IMR-90 (cell line): ENCODE results near the gene NCAPG2. TPM values are rescaled to one million over a fixed set of nuclear protein-coding genes. Genes with fewer than 3 reads are reported as not detected.

Experiments
- ATAC-seq: fragments of 200-7000 bp; cut with Tn5 transposase; 2 replicates; pipeline ENCODE4 v1.9.1; 2020; ENCODE audit warnings: low read depth, mild to moderate bottlenecking, moderate library complexity
- BruUV-seq: library from RNA; stranded (reverse); fragments of 400-500 nt; replicated peaks from 2 replicates; lab custom pipeline; 2021; lab: Mats Ljungman, UMichigan
- CTCF ChIA-PET: fragments of 300-600 bp; formaldehyde crosslinking; extraction: SDS; loops from one replicate; lab custom pipeline; 2021; ENCODE audit warnings: antibody characterized with exemption; lab: Yijun Ruan, JAX
- POLR2A ChIA-PET: fragments of 300-600 bp; sonication (Branson Sonifier 250); formaldehyde crosslinking; loops from one replicate; lab custom pipeline; 2022; ENCODE audit warnings: antibody characterized with exemption; ENCODE audit not compliant: unreplicated experiment; lab: Charles Lee
- DNase-seq: peaks from one replicate; pipeline ENCODE4 v3.0.0; 2013
- H2AFZ ChIP-seq: replicated peaks from 2 replicates; pipeline ENCODE3; 2013; ENCODE audit warnings: low read length, mild to moderate bottlenecking; ENCODE audit not compliant: poor library complexity
- H2AK5ac ChIP-seq: 2 replicates; pipeline ENCODE4 v1.6.1; 2013; ENCODE audit warnings: low read depth, low read length, inconsistent platforms
- H2AK9ac ChIP-seq: replicated peaks from 2 replicates; pipeline ENCODE3; 2013; ENCODE audit warnings: mild to moderate bottlenecking, low read depth, low read length, moderate library complexity; ENCODE audit not compliant: poor library complexity
- H2BK120ac ChIP-seq: 2 replicates; pipeline ENCODE4 v1.6.1; 2013; ENCODE audit warnings: low read depth, low read length, inconsistent platforms
- H2BK15ac ChIP-seq: 3 replicates; pipeline ENCODE4 v1.6.1; 2013; ENCODE audit warnings: low read depth, low read length, inconsistent platforms
- H2BK20ac ChIP-seq: 2 replicates; pipeline ENCODE4 v1.6.1; 2013; ENCODE audit warnings: low read depth, mild to moderate bottlenecking, inconsistent platforms, low read length, moderate library complexity
- H2BK5ac ChIP-seq: 2 replicates; pipeline ENCODE4 v1.6.1; 2013; ENCODE audit warnings: mild to moderate bottlenecking, low read depth, low read length, inconsistent platforms; ENCODE audit not compliant: poor library complexity, severe bottlenecking
- H3K14ac ChIP-seq: replicated peaks from 2 replicates; pipeline ENCODE4 v1.6.1; 2013; ENCODE audit warnings: low read depth, low read length, inconsistent platforms
- H3K18ac ChIP-seq: 2 replicates; pipeline ENCODE4 v1.6.1; 2013; ENCODE audit warnings: low read depth, low read length, control low read depth
- H3K23ac ChIP-seq: 2 replicates; pipeline ENCODE4 v1.6.1; 2013; ENCODE audit warnings: low read depth, low read length, inconsistent platforms
- H3K27ac ChIP-seq: 2 replicates; pipeline ENCODE4 v1.5.1; 2013; ENCODE audit warnings: mild to moderate bottlenecking, control low read depth, low read length; ENCODE audit not compliant: insufficient read depth
- H3K27me3 ChIP-seq: 2 replicates; pipeline ENCODE4 v1.6.1; 2013; ENCODE audit warnings: low read length; ENCODE audit not compliant: control insufficient read depth, insufficient read depth
- H3K36me3 ChIP-seq: 2 replicates; pipeline ENCODE4 v1.6.1; 2013; ENCODE audit warnings: low read length, mixed read lengths; ENCODE audit not compliant: control insufficient read depth, insufficient read depth
- H3K4ac ChIP-seq: 2 replicates; pipeline ENCODE4 v1.6.1; 2013; ENCODE audit warnings: low read depth, low read length, inconsistent platforms
- H3K4me1 ChIP-seq: 2 replicates; pipeline ENCODE4 v1.6.1; 2013; ENCODE audit warnings: low read length, mixed read lengths; ENCODE audit not compliant: control insufficient read depth, insufficient read depth
- H3K4me2 ChIP-seq: 2 replicates; pipeline ENCODE4 v1.6.1; 2013; ENCODE audit warnings: low read depth, mild to moderate bottlenecking, control low read depth, low read length, moderate library complexity
- H3K4me3 ChIP-seq: 2 replicates; pipeline ENCODE4 v1.5.1; 2013; ENCODE audit warnings: low read depth, mild to moderate bottlenecking, control low read depth, low read length, moderate library complexity; ENCODE audit not compliant: insufficient read depth
- H3K56ac ChIP-seq: 2 replicates; pipeline ENCODE4 v1.6.1; 2013; ENCODE audit warnings: low read length, inconsistent platforms; ENCODE audit not compliant: insufficient read depth; ENCODE audit errors: extremely low read depth
- H3K79me1 ChIP-seq, 2 experiments: 2 replicates each; pipeline ENCODE4 v1.6.1; 2013; ENCODE audit warnings: low read length in 2 of 2, inconsistent platforms in 1 of 2, low read depth in 1 of 2
- H3K9ac ChIP-seq: 2 replicates; pipeline ENCODE4 v1.6.1; 2013; ENCODE audit warnings: low read depth, low read length, control low read depth
- H3K9me1 ChIP-seq: 2 replicates; pipeline ENCODE4 v1.6.1; 2013; ENCODE audit warnings: low read length, inconsistent platforms; ENCODE audit not compliant: insufficient read depth
- H3K9me3 ChIP-seq: 2 replicates; pipeline ENCODE4 v1.6.1; 2013; ENCODE audit warnings: low read length; ENCODE audit not compliant: control insufficient read depth, insufficient read depth
- H4K20me1 ChIP-seq: 2 replicates; pipeline ENCODE4 v1.6.1; 2013; ENCODE audit warnings: low read length, inconsistent platforms; ENCODE audit not compliant: insufficient read depth
- H4K5ac ChIP-seq: 2 replicates; pipeline ENCODE4 v1.6.1; 2013; ENCODE audit warnings: mild to moderate bottlenecking, low read depth, low read length, control low read depth
- H4K8ac ChIP-seq, 2 experiments: 2 replicates each; pipeline ENCODE4 v1.6.1; 2013; ENCODE audit warnings: low read depth in 2 of 2, low read length in 2 of 2, control low read depth in 1 of 2, inconsistent platforms in 1 of 2
- H4K91ac ChIP-seq: 2 replicates; pipeline ENCODE4 v1.6.1; 2013; ENCODE audit warnings: low read depth, low read length, inconsistent platforms; ENCODE audit not compliant: insufficient read depth
- CEBPB ChIP-seq: IDR thresholded peaks from 2 replicates; pipeline ENCODE4 v1.6.1; 2012; ENCODE audit warnings: low read depth, low read length, improper control_type of control experiment
- CHD1 ChIP-seq: IDR thresholded peaks from 2 replicates; pipeline ENCODE4 v1.6.1; 2012; ENCODE audit warnings: low read depth, low read length, improper control_type of control experiment
- RAD21 ChIP-seq: IDR thresholded peaks from 2 replicates; pipeline ENCODE4 v1.6.1; 2012; ENCODE audit warnings: low read length, improper control_type of control experiment
- SMC3 ChIP-seq: fragments of 150-350 bp; IDR thresholded peaks from 2 replicates; pipeline ENCODE4 v1.6.1; 2016; ENCODE audit warnings: low read depth, mild to moderate bottlenecking, antibody characterized with exemption, low read length, moderate library complexity
- WGBS, 2 experiments: methylation state at CpG; one replicate each; pipeline versions ENCODE4 v1.1.5 to v1.1.7; 2013; ENCODE audit warnings: missing lambda C conversion rate in 2 of 2; ENCODE audit not compliant: insufficient read length in 1 of 2; ENCODE audit errors: extremely low coverage in 2 of 2; 5-methylcytosine and 5-hydroxymethylcytosine counted together
- dilution Hi-C: fragments of 300-500 bp; cut with HindIII; formaldehyde crosslinking; loops from one replicate; pipeline ENCODE4 v1.14.3; 2018; ENCODE audit warnings: low sequenced_read_pairs; ENCODE audit not compliant: unreplicated experiment
- in situ Hi-C: fragments of 300-500 bp; cut with MboI; formaldehyde crosslinking; loops from 3 replicates; pipeline ENCODE4 v1.14.3; 2019; ENCODE audit warnings: low sequenced_read_pairs, inconsistent platforms, mixed read lengths
- intact Hi-C: fragments of 100-400 bp; cut with micrococcal nuclease; formaldehyde crosslinking; loops from 2 replicates; pipeline ENCODE4 v1.10.0; 2022
- polyA plus RNA-seq, 3 experiments: library from polyadenylated mRNA; depleted of rRNA; stranded (reverse); fragments of >200 nt; gene quantifications; 2 replicates each; pipeline ENCODE4 v1.2.3, GENCODE V29; 2012; ENCODE audit warnings: low replicate concordance in 1 of 3
- total RNA-seq: library from RNA; depleted of rRNA; stranded (reverse); fragments of >200 nt; gene quantifications from 2 replicates; pipeline ENCODE4 v1.2.3, GENCODE V29; 2012
- TF ChIP-seq, protein P1 (sequence below): conservative IDR thresholded peaks from 2 replicates; pipeline ENCODE4 v1.5.1; 2012; ENCODE audit warnings: mild to moderate bottlenecking, low read depth, low read length, improper control_type of control experiment

NCAPG2 gene
- total and polyA plus RNA-seq, 2 of the 4 experiments (the other 2 are of a cell fraction), result 25.6 to 25.8 TPM

DNA sequence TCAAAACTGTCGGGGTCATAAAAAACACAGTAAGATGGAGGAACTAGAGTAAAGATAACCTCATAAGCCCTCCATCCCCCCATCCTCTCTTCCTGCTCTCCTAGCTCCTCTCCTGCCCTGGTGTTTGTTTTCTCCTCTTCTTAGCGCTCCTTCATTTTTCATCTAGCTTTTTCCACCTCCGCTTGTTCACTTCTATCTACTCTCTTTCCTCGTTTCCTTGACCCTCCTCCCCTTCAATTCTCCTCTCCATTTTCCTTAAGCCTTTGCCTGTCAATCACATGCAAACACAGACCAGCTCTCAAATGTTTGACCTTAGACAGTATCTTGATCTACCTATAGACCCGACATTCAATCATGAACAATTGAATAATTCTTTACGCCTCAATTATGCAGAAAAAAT is 10.0 kb downstream of the NCAPG2 start:
- Histone ChIP-seq H3K36me3 (peaks cover 3% of the 10 kb centered on the region; the same call in 1 of the 2 replicates), H3K27me3 (no peaks in the 10 kb centered on the region)
- CTCF ChIA-PET, result interaction anchor here (3.0 kb wide), 1 partner anchor 282 kb away, joined by 32 read pairs; no protein-coding TSS in a partner anchor

More for the DNA sequence above, 10.0 kb downstream of the NCAPG2 start:
- WGBS, 2 experiments, result 86% methylated on average over 1 of the region's 6 CpGs; no CpG with 5 or more reads in 1 of the 2 experiments
- no peak overlapping the region for H4K8ac ChIP-seq
- peaks cover 4% of the 10 kb centered on the region; the same call in 1 of the 2 replicates for H3K4me1 ChIP-seq
- H3K14ac ChIP-seq, result no peak overlapping the region
- H2BK5ac ChIP-seq, result no peak overlapping the region
- H4K20me1 ChIP-seq, result no peaks in the 10 kb centered on the region
- H2AFZ ChIP-seq, result no peak overlapping the region
- no peak overlapping the region for H3K27ac ChIP-seq
- ATAC-seq, result no peak
- no TSS peak for BruUV-seq
- no peak overlapping the region for H3K4me2 ChIP-seq
- H3K56ac ChIP-seq, result no peak overlapping the region
- H3K9me3 ChIP-seq, result no peaks in the 10 kb centered on the region
- intact Hi-C loops (no loop called here), dilution Hi-C loops (no loop called here), in situ Hi-C loops (loop anchor here (5.0 kb wide), 1 partner anchor 283 kb away; no protein-coding TSS in a partner anchor)
- H2AK5ac ChIP-seq, result no peak overlapping the region
- H3K9me1 ChIP-seq, result no peaks in the 10 kb centered on the region; the same call in 1 of the 2 replicates
- no peak overlapping the region for H3K4me3 ChIP-seq
- POLR2A ChIA-PET, result no interaction called here
- H2BK20ac ChIP-seq, result no peak overlapping the region
- TF ChIP-seq RAD21, result no peak
- TF ChIP-seq, protein P1, sequence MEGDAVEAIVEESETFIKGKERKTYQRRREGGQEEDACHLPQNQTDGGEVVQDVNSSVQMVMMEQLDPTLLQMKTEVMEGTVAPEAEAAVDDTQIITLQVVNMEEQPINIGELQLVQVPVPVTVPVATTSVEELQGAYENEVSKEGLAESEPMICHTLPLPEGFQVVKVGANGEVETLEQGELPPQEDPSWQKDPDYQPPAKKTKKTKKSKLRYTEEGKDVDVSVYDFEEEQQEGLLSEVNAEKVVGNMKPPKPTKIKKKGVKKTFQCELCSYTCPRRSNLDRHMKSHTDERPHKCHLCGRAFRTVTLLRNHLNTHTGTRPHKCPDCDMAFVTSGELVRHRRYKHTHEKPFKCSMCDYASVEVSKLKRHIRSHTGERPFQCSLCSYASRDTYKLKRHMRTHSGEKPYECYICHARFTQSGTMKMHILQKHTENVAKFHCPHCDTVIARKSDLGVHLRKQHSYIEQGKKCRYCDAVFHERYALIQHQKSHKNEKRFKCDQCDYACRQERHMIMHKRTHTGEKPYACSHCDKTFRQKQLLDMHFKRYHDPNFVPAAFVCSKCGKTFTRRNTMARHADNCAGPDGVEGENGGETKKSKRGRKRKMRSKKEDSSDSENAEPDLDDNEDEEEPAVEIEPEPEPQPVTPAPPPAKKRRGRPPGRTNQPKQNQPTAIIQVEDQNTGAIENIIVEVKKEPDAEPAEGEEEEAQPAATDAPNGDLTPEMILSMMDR, result no peak
- TF ChIP-seq CEBPB, result no peak
- no peak for TF ChIP-seq SMC3
- no peak for TF ChIP-seq CHD1
- no peak overlapping the region for H3K9ac ChIP-seq
- H2BK15ac ChIP-seq, result no peak overlapping the region
- no peak overlapping the region for H2AK9ac ChIP-seq
- no peak overlapping the region for H3K23ac ChIP-seq
- peaks cover 37 to 43% of the 10 kb centered on the region in 2 experiments for H3K79me1 ChIP-seq
- no peak for DNase-seq
- H3K18ac ChIP-seq, result no peak overlapping the region
- no peak overlapping the region for H3K4ac ChIP-seq
- no peak overlapping the region for H4K5ac ChIP-seq
- H4K91ac ChIP-seq, result no peak overlapping the region
- no peak overlapping the region for H2BK120ac ChIP-seq
